Erythroblast (primary cell): ENCODE results near the gene NBEAL2.
A peak's percentile ranks its signal among the peaks of the same experiment; 100 is the strongest.

Experiments
- GATA1 ChIP-seq: IDR thresholded peaks from 2 replicates; pipeline ENCODE4 v1.6.1; 2011; ENCODE audit warnings: low read depth, mild to moderate bottlenecking, control low read depth, low read length, moderate library complexity
- POLR2A ChIP-seq: IDR thresholded peaks from 2 replicates; pipeline ENCODE4 v1.6.1; 2011; ENCODE audit warnings: mild to moderate bottlenecking, low read length

- TF ChIP-seq POLR2A (peak; percentile 87), GATA1 (no peak)
Observed at GRCh38 chr3:46978985-46979944, at the start of gene NBEAL2.
